DMS153 treated with DMSO at 0.1 percent for 48 hours (cell line): Measurements from ENCODE around the gene PUS7.
"Not testable (repeated sequence)": the region's sequence is repeated elsewhere in the genome, so short reads cannot be mapped to it uniquely, and the experiment has no call there.

Experiments used
- DNase-seq: peaks from one replicate; lab custom pipeline; 2025; ENCODE audit not compliant: unreplicated experiment; lab: John Stamatoyannopoulos, UW

PUS7 gene

DNA sequence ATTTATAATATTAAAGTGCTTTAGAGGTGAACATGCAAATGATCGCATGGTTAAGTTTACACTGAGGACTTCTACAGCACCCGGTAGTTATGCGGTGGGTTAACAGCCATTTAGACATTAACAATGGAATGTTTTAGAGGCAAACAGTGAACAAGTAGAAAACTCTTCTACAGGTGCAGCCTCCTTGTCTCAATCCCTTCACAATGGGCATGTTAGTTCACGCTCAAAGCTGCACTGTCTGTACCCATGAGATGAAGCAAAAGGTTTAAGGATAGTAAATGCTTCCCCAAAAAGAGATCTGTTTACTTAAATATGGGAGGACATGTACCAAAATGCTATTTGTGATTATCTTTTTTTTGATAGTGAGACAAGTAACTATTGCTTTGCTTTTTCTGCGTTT, 25.1 kb downstream of the PUS7 start:
- DNase-seq, result no peak

DNA sequence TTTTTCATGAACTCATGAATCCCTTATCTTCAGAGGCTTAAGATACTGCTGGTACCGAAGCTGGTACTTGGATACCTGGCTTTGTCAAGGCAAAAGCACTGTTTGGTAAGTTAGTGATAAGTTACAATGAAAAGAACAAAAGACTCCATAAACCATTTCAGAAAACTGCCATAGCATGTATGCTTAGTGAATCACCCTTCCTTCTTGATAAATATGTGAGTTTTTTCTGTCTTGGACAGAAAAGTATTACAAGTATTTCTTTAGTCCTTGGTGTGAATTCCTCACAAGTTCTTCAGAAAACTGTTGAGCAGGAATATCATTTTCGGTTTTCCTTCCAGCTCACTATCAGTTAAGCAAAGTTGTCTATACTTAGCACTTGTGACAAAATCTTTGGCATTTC, 25.6 kb downstream of the PUS7 start:
- DNase-seq, result no peak

DNA sequence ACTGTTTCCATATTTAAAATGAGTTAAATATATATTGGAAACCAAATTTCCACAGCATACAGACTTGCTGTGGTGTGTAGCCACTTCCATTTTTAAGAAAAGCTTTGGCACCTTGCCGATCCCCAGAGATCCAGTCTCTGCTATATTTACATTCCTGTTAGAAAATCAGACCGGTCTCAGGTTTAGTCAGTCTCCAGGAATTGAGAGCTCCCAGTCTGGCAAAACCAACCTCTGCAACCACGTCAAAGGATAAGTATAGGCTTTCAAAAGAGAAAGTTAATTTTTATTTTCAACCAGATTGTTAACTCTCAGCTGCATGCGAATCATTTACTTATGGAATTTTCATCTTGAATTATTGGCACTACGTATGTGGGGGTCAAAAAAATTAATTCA, 28.2 kb downstream of the PUS7 start:
- DNase-seq, result no peak

DNA sequence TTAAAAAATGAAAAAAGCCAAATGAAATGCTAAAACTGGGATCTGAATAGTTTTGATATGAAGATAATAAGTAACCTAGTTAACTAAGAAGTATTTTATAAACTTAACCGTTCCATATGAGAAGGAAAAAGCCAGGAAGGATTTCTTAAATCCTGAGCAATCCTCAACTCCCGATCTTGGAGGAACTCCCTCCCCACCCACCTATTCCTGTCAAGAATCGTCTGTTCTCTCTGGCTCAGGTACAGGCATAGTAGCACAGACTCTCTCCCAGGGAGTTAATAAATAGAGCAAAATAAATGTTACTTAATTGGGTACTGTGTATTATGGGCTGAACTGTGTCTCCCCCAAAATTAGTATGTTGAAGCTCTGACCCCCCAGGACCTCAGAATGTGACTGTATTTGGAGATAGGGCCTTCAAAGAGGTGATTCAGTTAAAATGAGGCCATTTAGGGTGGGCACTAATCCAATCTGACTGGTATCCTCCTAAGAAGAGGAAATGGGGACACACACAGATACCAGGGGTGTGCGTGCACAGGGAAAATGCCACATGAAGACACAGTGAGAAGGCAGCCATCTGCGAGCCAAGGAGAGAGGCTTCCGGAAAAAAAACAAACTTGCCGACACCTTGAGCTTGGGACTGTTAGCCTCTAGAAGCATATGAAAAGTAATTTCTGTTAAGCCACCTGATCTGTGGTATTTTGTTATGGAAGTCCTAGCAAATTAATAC, 28.7 kb downstream of the PUS7 start:
- no peak for DNase-seq

DNA sequence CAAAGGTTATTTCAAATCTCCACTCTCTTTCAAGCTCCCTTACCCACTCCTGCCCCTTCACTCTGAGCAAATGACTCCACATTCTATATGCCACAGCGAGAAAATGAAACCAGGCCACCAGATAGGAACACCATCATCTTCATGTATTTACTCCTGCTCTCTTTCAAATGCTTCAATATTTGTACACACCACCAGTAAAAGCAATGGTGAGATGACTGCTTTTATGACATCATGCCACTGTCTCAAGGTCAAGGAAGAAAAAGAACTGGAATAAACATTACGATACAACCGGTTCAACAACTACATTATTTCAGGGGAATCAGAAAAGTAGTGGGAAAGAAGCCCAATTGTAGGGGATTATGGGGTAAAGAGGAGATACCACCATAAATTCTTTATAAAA, 32.7 kb downstream of the PUS7 start:
- DNase-seq, result no peak

DNA sequence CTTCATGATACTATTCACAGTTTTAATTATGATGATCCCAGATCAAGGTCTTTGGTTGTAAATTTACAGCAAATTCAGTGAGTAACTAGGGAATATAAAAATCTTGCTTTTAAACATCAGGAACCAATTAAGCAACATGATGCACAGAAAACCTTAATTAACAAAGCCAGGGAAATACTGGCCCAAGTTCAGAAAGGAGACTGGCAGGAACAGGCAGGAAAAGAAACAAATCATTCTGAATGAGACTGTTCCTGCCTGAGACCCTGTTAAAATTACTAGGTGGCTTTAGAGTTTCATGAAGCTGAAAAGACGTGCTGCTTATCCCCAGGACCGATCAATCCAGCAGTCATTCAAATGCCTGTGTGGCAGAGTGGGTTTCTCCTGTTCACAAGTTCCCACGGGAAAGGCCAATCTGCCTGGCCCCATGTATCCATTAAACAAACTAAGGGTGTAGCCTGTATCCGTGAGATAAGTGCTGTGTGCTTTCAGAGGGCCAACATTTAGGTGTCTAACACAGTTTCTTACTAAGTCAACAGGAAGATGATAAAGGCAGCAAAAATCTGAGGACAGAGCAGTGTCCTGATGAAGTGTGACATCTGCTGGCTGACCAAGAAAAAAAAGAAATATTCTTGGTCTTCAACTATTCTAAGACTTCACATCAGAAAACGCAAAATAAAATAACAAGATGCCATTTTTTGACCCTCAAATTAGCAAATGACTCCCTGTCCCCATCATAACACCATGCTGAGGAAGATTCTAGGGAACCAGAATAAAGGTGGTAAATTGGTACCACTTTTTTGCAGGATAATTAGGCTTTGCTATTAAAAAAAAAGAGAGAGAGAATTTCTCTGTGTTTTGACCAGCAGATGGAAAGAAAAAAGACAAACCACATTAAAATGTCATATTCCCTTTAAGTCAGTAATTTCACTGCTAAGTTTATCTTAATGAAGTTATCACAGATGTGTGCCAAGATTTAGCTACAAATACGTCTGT, 34.2 kb downstream of the PUS7 start:
- no peak for DNase-seq

DNA sequence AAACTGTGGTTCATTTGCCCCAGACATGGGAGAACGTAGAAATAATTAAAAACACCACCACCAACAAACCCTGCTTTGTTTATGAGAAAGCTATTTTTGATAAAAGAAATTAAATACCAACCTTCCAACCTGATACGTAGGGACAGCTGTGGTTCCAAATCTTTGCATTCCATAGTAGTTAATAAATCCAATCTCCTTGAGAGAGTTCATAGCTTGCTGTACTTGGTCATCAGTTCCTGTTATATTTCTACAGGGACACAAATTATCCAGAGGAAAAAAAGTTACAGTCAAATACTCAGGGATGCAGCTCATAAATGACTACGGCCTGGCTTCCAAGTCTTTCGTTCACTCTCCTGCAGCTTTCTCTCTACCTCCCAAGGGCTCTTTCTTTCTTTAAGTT, 41.1 kb downstream of the PUS7 start:
- no peak for DNase-seq

DNA sequence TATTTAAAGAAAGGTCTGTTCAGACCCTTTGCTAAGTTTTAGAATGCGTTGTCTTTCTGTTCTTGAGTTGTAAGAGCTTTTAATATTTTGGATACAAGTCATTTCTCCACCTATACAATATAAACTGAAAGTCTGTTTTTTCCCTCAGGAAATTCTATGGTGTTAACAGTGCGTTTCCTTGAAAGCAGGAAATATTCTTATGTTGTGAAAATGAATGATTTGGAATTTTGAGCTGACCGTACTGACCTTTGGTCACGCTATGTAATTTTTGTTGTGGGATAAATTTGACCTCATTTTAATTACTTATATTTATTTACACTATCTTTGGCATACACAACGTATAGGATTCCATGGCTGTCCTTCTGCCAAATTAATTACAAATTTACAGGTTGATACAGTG, 43.5 kb downstream of the PUS7 start:
- DNase-seq, result no peak

DNA sequence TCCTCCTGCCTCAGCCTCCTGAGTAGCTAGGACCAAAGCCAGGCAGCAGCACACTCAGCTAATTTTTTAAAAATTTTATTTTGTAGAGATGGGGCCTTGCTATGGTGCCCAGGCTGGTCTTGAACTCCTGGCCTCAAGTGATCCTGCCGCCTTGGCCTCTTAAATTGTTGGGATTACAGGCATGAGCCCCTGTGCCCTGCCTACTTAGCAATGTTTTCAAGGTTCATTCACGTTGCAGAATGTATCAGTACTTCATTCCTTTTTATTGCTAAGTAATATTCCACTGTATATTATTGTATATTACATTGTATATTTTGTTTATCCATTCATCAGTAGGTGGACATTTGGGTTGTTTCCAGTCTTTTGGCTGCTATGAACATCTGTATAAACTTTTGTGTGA, 44.2 kb downstream of the PUS7 start:
- DNase-seq, result no peak

DNA sequence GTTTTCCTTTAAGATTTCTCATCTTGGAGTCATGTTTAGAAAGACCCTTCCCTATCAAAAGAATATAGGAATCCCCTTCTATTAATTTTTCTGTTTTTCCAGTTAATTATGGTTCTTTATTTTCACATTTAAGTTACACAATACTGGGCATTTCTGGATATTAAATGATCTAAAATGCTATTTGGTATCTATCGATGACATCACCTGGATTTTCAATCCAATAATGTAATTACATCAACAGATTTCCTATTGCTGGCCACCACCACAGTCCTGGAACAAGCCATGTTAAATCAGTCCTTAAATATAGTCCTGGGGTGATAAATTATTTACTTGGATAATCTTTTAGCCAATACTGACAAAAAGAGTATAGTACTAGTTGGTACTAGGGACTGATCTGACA, 48.0 kb downstream of the PUS7 start:
- DNase-seq, result no peak

DNA sequence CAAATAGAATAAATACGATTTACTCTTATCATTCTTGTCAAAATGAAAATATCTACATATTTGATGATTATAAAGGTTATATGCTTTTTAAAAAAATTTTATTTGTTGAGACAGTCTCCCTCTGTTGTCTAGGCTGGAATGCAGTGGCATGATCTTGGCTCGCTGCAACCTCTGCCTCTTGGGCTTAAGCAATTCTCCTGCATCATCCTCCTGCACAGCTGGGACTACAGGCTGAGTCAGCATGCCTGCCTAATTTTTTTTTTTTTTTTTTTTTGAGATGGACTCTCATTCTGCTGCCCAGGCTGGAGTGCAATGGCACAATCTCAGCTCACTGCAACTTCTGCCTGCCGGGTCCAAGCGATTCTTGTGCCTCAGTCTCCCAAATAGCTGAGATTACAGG, 48.9 kb downstream of the PUS7 start:
- no peak for DNase-seq

DNA sequence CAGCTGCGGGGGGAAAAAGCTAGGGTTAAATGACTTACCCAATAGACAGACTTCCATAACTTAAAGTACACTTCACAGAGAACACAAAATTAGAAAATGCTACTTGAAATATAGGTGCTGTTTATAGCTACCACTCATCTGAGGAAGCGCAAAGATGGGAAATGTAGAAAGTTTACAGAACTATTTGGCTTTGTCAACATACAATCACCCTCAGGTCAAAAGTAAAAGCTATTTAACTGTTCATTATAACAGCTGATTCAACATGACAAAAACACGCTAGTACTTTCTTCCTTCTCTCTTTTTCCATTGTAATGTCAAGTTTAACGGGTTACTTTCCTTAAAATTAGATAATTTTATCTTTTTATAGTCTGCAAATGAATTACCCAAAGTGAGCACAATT, 51.2 kb downstream of the PUS7 start:
- no peak for DNase-seq

DNA sequence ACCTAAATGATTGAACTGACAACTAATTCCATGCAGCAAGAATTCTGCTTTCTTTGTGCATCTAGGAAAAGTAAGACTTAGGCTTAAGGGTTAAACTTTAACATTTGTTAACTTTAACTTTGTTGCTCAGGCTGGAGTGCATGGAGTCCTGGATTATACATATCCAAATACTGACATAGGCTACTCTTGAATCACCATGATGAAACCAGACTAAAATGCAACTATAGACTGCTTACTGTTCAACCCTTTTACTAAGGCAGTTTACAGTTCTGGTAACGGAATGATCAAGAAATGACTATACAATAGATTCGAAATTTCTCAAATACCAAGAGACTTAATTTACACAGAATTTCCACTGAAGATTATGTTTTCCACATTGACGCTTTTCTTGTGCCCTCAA, 52.0 kb downstream of the PUS7 start:
- no peak for DNase-seq

DNA sequence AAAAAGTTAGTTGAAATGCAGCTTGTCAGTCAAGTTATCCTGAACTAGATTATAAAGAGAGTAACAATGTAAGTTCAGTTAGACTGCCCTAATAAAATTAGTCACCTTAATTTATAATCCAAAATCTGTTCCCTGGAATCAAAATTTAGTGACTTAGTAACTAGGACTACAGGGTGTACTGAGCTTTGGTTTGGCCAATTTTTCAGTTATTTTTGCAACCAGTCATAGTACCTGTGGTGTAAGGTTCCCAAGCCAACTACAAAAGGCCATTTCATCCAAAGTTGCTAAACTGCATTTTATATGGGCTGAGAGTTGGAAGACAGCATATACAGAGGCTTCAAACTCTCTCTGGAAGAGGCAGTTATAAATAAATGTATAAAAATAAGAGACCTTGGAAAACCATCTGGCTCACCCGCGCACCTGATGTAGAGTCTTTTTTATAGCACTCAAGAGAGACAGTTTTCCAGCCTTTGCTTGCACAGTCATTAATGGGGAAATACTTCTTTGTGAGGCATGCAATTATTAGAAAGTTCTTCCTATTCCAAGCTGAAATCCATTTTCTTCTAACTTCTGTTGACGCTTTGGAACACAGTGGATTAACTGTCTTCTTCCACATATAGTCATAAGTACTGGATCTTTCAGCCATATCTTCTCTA, 59.2 kb downstream of the PUS7 start:
- DNase-seq, result no peak

DNA sequence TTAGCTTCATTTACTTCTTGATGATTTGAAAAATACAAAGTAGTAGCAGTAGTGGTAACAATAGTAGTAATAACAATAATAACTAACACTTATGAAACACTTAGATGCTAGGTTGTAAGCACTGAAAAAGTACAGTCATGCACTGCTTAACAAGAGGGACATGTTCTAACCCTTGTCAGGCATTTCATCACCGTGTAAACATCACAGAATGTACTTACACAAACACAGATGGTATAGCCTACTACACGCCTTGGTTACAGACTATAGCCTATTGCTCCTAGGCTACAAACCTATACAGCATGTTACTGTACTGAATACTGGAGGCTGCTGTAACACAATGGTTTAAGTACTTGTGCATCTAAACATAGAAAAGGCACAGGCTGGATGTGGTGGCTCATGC, 60.6 kb downstream of the PUS7 start:
- no peak for DNase-seq

DNA sequence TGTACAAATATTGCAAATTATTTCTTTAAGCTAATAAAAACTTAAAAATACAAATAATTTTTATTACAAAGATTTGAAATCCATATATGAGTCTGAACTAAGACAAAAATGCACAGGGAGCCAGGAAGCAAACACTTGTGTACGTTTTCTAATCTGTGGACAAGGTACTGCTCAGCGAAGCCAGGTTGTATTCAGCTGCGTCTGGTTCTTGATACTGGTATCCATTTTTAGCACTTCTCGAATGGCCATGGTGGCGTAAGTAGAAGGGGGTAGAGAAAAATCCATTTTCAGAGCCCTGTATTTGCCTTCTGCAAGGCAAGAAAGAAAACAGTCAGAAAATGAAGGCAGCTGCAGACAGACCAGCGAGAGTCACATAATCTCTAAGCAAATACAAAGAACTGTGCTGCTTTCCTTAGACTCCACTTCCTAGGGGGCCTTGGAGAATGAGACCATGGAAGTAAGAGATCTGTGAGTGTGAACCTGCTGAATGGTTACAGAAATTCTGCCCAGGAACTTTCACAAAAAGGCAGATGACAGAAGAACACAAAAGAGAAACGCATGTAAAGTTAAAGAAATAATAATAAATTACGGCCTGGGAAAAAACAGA, 64.3 kb downstream of the PUS7 start:
- DNase-seq, result no peak

DNA sequence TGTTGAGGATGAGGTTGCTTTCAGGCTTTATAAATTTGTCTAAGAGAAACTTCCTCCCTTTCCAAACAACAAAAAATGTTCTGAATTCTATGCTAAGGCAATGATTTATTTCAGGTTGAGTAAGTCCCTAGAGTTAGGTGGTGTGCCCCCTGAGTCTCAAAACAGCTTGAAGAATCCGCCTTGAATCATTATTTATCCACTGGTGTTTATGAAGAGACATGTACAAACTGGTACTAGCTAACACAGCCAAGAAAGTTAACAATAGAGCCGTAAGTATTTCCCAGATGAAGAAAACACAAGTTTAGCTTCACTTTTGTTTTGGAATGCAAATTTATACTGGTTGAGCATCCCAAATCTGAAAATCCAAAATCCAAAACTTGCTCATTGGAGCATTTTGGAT, 67.2 kb downstream of the PUS7 start:
- DNase-seq, result no peak

DNA sequence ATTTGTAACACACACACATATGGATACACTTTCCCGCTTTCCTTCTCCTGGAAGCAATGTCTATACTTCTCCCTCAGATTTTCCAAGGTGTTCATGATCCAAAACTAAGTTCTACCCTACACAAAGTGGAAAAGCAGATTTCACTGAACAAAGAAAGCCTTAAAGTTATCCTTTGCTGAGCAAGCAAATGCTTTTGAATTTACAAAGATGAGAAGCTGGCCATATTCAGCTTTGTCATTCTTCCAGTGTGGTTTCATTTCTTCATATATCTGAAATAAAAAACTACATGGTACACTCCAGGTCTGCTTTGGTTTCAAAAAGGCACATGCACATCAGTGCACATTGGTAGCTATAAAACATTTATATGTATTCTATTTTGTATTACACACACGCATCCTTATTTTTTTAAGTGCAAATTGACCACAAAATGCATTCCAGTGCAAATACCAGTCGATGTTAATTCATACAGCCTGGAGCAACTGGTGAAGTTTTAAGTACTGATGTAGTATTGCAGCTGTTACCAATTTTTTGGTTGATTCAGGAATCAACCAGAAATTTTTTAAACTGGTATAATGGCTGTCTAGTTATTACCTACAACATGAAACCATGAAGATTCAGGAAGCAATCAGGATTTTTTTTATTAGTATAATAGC, 67.8 kb downstream of the PUS7 start:
- no peak for DNase-seq

DNA sequence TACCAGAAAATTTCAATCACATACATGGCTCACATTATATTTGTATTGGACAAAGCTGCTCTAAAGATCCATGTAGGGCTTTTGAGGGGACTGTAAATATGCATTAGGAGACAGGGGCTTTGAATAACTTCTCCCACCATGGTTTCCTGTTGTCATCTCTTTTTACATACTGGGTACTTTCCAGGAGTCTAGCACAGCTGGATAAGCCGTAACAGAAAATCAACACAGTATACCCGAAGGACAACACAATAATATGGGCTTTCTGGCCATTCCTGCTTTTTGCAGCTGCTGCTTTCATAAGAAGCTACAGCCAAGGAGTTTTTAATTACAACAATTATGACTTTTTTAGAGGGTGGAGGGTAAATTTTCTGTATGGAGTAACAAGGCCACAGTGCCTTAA, 70.0 kb downstream of the PUS7 start:
- no peak for DNase-seq

DNA sequence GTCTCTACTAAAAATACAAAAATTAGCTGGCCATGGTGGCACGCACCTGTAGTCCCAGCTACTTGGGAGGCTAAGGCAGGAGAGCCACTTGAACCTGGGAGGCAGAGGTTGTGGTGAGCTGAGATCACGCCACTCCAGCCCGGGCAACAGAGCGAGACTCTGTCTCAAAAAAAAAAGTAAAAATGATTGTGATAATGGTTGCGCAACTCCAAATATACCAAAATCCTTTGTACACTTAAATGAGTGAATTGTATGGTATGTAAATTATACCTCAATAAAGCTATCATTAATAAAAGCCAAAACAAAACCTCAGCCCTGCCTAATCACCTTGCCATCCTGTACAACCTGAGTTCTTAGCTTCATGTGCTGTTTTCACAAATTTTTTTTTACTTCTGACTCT, 71.2 kb downstream of the PUS7 start:
- not testable (repeated sequence) for DNase-seq
